Naive thymus-derived CD8-positive, alpha-beta T cell (primary cell): Measurements from ENCODE around the gene SLC16A2. TPM values are rescaled to one million over a fixed set of nuclear protein-coding genes. Genes with fewer than 3 reads are reported as not detected.
A peak's percentile ranks its signal among the peaks of the same experiment; 100 is the strongest.
"Not testable (repeated sequence)": the region's sequence is repeated elsewhere in the genome, so short reads cannot be mapped to it uniquely, and the experiment has no call there.

Experiments
- ATAC-seq, 2 donors: fragments of 150-1000 bp; cut with Tn5 transposase in 1 of 2; sonication (Bioruptor Pico), chemical (Tn5 transposase) in 1 of 2; 1 replicate in 1 of 2; 2 replicates in 1 of 2; pipeline ENCODE4 v1.10.0; 2021; ENCODE audit warnings: mild to moderate bottlenecking in 2 of 2, moderate library complexity in 2 of 2
- POLR2A ChIA-PET: fragments of 350-600 bp; sonication (Branson Sonifier 250); formaldehyde crosslinking; loops from one replicate; lab custom pipeline; 2021; ENCODE audit warnings: antibody characterized with exemption; lab: Charles Lee
- DNase-seq, 10 donors: peaks; one replicate each; pipeline versions ENCODE4 v3.0.0 to v3.0.0-alpha.2; 2020 to 2022
- H3K27ac Mint-ChIP-seq, 10 donors: one replicate each; pipeline ENCODE4 v1.8.0; 2020 to 2022; ENCODE audit warnings: mild to moderate bottlenecking in 10 of 10, mixed read lengths in 10 of 10, moderate library complexity in 4 of 10, inconsistent platforms in 1 of 10
- H3K27me3 Mint-ChIP-seq, 5 donors: one replicate each; pipeline ENCODE4 v1.8.0; 2021 to 2022; ENCODE audit warnings: mixed read lengths in 5 of 5
- H3K36me3 Mint-ChIP-seq, 3 donors: one replicate each; pipeline ENCODE4 v1.8.0; 2020 to 2022; ENCODE audit warnings: mixed read lengths in 3 of 3, mild to moderate bottlenecking in 2 of 3, inconsistent platforms in 1 of 3
- H3K4me1 Mint-ChIP-seq, 4 donors: one replicate each; pipeline ENCODE4 v1.8.0; 2021 to 2022; ENCODE audit warnings: mixed read lengths in 4 of 4
- H3K4me3 Mint-ChIP-seq, 10 donors: one replicate each; pipeline ENCODE4 v1.8.0; 2020 to 2022; ENCODE audit warnings: mild to moderate bottlenecking in 10 of 10, mixed read lengths in 10 of 10, moderate library complexity in 6 of 10, inconsistent platforms in 1 of 10
- H3K9me3 Mint-ChIP-seq, 9 donors: one replicate each; pipeline ENCODE4 v1.8.0; 2020 to 2022; ENCODE audit warnings: mixed read lengths in 9 of 9, mild to moderate bottlenecking in 3 of 9, inconsistent platforms in 1 of 9, moderate library complexity in 1 of 9
- polyA plus RNA-seq, 3 donors: library from polyadenylated mRNA; unstranded; fragments of 300-500 nt; fragmentation: Illumina TruSeq; gene quantifications; one replicate each; pipeline ENCODE4 v1.2.3, GENCODE V29; 2021
- total RNA-seq, 8 experiments: library from RNA in 2 of 8; stranded (reverse) in 2 of 8; gene quantifications; one replicate each; pipeline ENCODE4 v1.2.3 and lab custom pipeline; 2021 to 2026

The SLC16A2 gene
- total and polyA plus RNA-seq, 5 experiments from 2014 or later, result 0.37 to 0.66 (median 0.56) TPM

DNA sequence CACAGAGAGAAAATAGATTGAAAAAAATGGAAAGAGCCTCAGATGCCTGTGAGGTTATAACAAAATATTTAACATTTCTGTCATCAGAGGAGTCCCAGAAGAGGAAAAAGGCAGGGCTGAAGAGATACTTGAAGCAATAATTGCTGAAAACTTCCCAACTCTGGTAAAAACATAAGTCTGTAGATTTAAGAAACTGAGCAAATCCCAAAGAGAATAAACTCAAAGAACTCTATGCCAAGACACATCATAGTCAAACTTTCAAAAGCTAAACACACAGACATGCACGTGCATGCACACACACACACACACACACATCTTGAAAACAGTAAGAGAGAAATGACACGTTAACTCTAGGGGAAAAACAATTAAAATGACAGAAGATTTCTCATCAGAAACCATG, 94.1 kb downstream of the SLC16A2 start:
- no peak for ATAC-seq

DNA sequence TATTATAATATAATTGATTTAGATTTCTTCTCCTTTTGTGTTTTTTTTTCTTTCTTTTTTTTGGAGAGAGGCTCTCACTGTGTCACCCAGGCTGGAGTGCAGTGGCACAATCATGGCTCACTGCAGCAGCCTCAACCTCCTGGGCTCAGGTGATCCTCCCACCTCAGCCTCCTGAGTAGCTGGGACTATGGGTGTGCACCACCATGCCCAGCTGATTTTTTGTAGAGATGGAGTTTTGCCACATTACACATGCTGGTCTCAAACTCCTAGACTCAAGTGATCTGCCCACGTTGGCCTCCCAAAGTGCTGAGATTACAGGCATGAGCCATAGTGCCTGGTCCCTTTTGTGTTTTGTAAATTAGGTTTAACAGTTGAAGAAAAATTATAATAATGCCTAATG, 94.7 kb downstream of the SLC16A2 start:
- H3K9me3 Mint-ChIP-seq, result peaks cover 0 to 21% (median 0%) of the 10 kb centered on the region in 9 donors
- not testable (repeated sequence) for H3K4me1 Mint-ChIP-seq

More for the DNA sequence above, 94.1 kb downstream of the SLC16A2 start:
- Mint-ChIP-seq H3K27ac (no peak overlapping the region), H3K27me3 (peaks cover 0 to 3% (median 0%) of the 10 kb centered on the region in 5 donors), H3K4me1 (peaks cover 0 to 2% (median 0%) of the 10 kb centered on the region in 4 donors), H3K4me3 (no peak overlapping the region), H3K9me3 (peaks cover 0 to 21% (median 0%) of the 10 kb centered on the region in 9 donors), H3K36me3 (peaks cover 0 to 8% (median 0%) of the 10 kb centered on the region in 3 donors)
- DNase-seq, result no peak
- POLR2A ChIA-PET, result no interaction called here

DNA sequence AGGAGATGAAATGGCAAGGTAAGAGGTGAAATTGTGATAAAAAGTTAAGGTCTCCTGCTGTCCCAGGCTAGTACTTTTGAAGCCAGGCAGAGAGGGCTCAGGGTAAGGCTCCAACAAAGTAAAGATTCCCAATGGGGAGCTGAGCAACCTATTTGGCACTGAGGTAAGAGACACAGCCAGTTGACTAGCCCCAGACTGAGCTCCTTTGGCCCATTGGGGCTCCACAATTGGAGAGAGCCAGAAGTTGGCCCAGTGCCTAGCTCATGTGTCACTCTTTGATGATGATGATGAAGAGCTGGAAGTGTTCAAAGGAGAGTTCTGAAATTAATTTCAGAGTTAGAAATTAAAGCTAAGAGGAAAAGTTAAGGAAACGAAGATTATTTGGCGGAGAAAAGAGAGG, 98.6 kb downstream of the SLC16A2 start:
- Mint-ChIP-seq H3K36me3 (peaks cover 0 to 8% (median 0%) of the 10 kb centered on the region in 3 donors), H3K9me3 (peaks cover 0 to 21% (median 0%) of the 10 kb centered on the region in 9 donors), H3K4me1 (no peaks in the 10 kb centered on the region), H3K27ac (no peak overlapping the region), H3K27me3 (no peaks in the 10 kb centered on the region), H3K4me3 (no peak overlapping the region)
- no peak for DNase-seq
- POLR2A ChIA-PET, result no interaction called here
- no peak for ATAC-seq

More for the DNA sequence above, 94.7 kb downstream of the SLC16A2 start:
- H3K4me3 Mint-ChIP-seq, H3K27ac Mint-ChIP-seq, ATAC-seq, H3K27me3 Mint-ChIP-seq, H3K36me3 Mint-ChIP-seq, POLR2A ChIA-PET, DNase-seq: not testable (repeated sequence)

DNA sequence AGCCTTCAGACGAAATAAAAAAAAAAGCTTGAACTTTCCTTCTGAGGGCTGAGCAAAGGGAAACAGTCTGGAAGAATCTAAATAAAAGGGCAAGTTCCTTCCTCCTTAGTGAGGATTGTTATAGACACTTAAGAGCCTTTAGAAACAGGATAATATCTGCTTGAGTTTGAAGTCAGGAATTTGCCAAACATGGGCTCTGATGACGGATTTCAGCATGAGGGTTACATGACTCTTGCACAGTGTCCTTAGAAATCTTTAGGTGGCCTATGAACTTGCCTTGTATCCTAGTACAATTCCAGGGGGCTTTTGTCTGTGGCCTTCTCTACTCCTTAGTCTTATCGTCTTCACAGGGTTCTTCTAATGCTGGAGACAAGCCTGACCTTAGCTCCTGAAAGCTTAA, 99.0 kb downstream of the SLC16A2 start:
- POLR2A ChIA-PET, result no interaction called here
- no peaks in the 10 kb centered on the region for H3K27me3 Mint-ChIP-seq
- H3K4me3 Mint-ChIP-seq, result no peak overlapping the region
- DNase-seq (no peak), ATAC-seq (no peak)
- peaks cover 0 to 21% (median 0%) of the 10 kb centered on the region in 9 donors for H3K9me3 Mint-ChIP-seq
- no peak overlapping the region for H3K27ac Mint-ChIP-seq
- H3K36me3 Mint-ChIP-seq, result peaks cover 0 to 6% (median 0%) of the 10 kb centered on the region in 3 donors
- H3K4me1 Mint-ChIP-seq, result no peaks in the 10 kb centered on the region

DNA sequence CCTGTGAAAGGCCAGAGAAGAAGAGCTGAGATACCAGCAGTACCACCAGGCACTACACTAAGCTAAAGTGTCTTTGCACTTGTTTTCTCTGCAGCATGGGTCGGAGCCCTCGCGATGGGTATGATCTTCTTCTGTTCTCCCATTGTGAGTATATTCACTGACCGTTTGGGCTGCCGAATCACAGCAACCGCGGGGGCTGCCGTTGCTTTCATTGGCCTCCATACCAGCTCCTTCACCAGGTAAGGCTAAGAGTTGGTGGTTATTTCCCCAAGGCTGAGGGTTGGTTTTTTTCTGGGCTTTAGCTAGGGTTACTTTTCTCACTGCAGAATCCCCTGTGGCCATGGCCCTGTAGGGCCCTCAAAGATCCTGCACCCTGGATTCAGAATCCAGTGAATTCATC, 99.6 kb downstream of the SLC16A2 start:
- Mint-ChIP-seq H3K4me1 (no peaks in the 10 kb centered on the region), H3K27ac (no peak overlapping the region), H3K4me3 (no peak overlapping the region), H3K36me3 (peaks cover 0 to under 1% (median 0%) of the 10 kb centered on the region in 3 donors), H3K27me3 (no peaks in the 10 kb centered on the region), H3K9me3 (peaks cover 0 to 16% (median 0%) of the 10 kb centered on the region in 9 donors)
- ATAC-seq, result no peak
- DNase-seq, result no peak
- POLR2A ChIA-PET, result no interaction called here

DNA sequence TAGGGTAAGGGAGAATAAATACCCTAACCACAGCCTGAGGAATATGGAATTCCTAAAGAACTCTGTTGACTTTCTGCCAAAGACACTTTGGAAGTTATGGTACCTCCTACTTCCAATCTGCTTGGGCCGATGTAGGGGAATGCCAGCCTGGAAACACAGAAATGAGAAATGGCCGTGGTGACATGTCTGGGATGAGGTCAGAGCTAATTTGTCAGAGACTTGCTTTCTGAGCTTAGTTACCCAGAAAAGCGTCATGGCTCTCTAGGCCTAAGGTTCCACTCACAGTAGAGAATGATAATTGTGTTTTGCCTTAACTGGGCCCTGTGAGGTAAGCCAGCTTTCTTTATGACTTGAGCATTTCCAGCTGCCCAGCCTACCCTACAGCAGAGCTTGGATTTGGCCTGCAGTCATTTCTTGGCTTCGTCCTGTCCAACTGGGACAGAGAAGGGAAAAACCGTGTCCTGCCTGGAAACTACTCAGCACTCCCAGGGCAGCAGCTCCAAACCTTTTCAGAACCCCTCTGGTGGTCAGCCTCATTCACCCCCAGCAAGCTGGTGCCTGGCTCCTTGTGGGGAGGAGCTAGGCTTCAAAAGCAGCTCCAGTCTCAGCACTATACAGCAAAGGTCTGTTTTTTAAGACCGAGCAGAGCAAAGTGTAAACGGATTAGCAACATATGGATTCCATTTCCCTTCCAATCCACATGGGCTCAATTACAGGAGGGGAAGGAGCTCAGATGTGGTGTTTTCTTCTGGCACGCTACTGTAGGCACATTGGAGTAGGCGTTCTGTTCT, 100.9 kb downstream of the SLC16A2 start:
- Mint-ChIP-seq H3K9me3 (peaks cover 0 to 7% (median 0%) of the 10 kb centered on the region in 9 donors), H3K27me3 (no peaks in the 10 kb centered on the region), H3K4me3 (no peak overlapping the region), H3K27ac (peak overlapping the region in 1 of 10 donors; percentile 32), H3K4me1 (no peaks in the 10 kb centered on the region), H3K36me3 (no peaks in the 10 kb centered on the region)
- ATAC-seq, result no peak
- POLR2A ChIA-PET, result no interaction called here
- no peak for DNase-seq

DNA sequence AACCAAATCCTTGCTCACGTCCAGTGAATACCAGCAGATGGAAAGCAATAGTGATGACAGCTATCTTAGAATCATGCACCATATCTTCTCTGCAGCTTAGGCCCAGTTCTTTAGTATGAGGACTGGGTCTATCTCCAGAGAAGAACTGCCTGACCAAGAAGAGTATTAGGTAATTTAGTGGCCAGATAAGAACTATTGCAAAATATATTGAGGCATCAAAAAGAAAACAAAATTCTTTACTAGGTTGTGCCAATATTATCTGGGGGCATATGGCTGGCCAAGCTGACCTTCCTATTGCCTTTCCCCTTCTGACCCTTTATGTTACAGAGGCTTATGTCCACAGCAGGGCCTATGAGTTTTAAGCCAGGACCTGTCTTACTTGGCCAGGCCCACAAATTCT, 101.9 kb downstream of the SLC16A2 start:
- no peaks in the 10 kb centered on the region for H3K36me3 Mint-ChIP-seq
- no peak for ATAC-seq
- H3K4me3 Mint-ChIP-seq, result no peak overlapping the region
- H3K27ac Mint-ChIP-seq, result no peak overlapping the region
- no peaks in the 10 kb centered on the region for H3K9me3 Mint-ChIP-seq
- POLR2A ChIA-PET, result no interaction called here
- H3K27me3 Mint-ChIP-seq, result no peaks in the 10 kb centered on the region
- DNase-seq, result no peak
- H3K4me1 Mint-ChIP-seq, result no peaks in the 10 kb centered on the region

DNA sequence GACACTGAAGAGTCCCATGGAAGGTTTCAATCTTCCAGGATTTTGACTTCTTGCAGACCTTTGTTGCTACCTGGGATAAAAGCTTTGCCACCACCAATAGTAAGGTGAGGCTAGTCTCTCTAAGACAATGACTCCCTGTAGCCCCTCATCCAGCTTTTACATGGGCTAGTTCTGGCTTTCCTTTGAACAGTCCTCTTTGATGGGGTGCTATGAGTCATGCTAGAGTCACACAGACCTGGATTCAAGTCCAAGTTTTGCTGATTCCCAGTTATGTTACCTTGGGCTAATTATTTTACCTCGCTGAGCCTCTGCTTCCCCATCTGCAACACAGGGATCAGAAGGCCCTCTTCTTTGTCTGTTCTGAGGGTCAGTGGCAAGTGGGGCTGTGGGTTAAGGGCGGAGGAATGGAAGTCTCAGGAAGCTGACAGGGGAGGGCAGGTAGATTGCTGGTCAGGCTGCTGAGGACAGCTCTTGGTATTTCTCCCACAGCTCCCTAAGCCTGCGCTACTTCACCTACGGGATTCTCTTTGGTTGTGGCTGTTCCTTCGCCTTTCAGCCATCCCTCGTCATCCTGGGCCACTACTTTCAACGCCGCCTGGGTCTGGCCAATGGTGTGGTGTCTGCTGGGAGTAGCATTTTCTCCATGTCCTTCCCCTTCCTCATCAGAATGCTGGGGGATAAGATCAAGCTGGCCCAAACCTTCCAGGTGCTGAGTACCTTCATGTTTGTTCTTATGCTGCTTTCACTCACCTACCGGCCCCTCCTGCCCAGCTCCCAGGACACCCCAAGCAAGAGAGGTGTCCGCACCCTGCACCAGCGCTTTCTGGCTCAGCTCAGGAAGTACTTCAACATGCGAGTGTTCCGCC, 102.8 kb downstream of the SLC16A2 start:
- Mint-ChIP-seq H3K27ac (peak overlapping the region in 2 of 10 donors; percentile 5 to 55), H3K4me3 (no peak overlapping the region), H3K36me3 (no peaks in the 10 kb centered on the region), H3K9me3 (no peaks in the 10 kb centered on the region), H3K4me1 (no peaks in the 10 kb centered on the region), H3K27me3 (no peaks in the 10 kb centered on the region)
- POLR2A ChIA-PET, result no interaction called here
- ATAC-seq, result no peak
- no peak for DNase-seq

DNA sequence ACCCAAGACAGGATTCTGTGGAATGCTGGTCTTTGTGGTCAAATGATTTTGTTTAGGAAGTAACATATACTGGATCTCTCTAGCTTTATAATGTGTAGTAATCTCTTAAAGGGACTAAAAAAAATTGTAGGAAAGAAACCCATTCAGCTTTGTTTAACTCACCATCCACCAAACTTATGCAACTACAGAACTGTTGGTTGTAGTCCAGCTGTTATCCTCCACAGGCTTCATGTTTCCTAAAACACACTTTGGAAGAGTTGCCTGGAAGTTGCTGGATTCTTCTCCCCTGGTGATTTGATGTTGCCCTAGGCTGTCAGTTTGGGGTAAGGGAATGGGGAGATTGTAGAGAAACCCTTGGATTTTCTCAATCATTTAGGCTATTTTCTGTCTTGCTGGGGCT, 103.8 kb downstream of the SLC16A2 start:
- Mint-ChIP-seq H3K27me3 (no peaks in the 10 kb centered on the region), H3K4me1 (no peaks in the 10 kb centered on the region)
- POLR2A ChIA-PET, result no interaction called here

DNA sequence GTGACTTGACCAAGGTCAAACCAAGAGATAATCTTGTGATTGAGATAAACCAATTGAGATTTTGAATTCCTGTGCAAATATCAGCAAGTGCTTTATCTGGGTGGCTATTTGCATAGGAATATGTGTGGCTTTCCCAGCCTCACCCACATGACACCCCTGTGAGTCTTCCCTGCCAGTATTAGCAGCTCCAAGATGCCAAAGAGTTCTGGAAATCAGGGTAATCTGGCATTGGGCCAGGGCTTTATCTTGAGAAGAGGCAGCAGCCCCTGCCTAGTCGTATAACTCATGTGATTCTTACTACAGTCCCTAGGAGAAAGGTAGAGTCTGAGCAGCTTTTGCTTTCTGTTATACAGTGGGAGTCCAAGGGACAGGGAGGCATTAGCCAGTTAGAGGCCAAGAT, 105.5 kb downstream of the SLC16A2 start:
- H3K27me3 Mint-ChIP-seq, result no peaks in the 10 kb centered on the region
- H3K9me3 Mint-ChIP-seq, result no peaks in the 10 kb centered on the region
- POLR2A ChIA-PET, result no interaction called here
- H3K4me1 Mint-ChIP-seq, result no peaks in the 10 kb centered on the region
- DNase-seq (no peak), ATAC-seq (no peak)
- no peaks in the 10 kb centered on the region for H3K36me3 Mint-ChIP-seq
- no peak overlapping the region for H3K4me3 Mint-ChIP-seq
- peak overlapping the region in 1 of 10 donors; percentile 35 for H3K27ac Mint-ChIP-seq

More for the DNA sequence above, 103.8 kb downstream of the SLC16A2 start:
- H3K36me3 Mint-ChIP-seq, result no peaks in the 10 kb centered on the region
- no peaks in the 10 kb centered on the region for H3K9me3 Mint-ChIP-seq
- H3K4me3 Mint-ChIP-seq, result no peak overlapping the region
- DNase-seq (no peak), ATAC-seq (no peak)
- H3K27ac Mint-ChIP-seq, result peak overlapping the region in 1 of 10 donors; percentile 5

DNA sequence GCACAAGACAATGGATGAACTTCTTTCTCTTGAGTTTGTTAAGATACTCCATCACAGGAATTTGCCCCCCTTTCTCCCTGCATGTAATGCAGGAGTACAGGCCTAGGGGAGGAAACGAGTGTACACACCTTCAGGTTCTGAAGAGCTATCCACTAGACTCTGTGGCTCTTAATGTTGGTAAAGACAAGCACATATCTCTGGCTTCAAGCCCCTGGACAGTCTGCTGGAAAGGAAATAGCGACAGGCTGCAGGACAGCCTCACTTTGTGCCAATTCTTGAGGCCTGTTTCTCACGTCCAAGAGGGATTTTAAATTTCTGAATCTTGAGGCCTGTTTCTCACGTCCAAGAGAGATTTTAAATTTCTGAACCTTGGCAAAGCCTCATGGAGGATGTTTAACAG, 106.1 kb downstream of the SLC16A2 start:
- Mint-ChIP-seq H3K27me3 (no peaks in the 10 kb centered on the region), H3K4me3 (no peak overlapping the region), H3K36me3 (no peaks in the 10 kb centered on the region), H3K9me3 (no peaks in the 10 kb centered on the region), H3K4me1 (no peaks in the 10 kb centered on the region), H3K27ac (peak overlapping the region in 1 of 10 donors; percentile 29)
- POLR2A ChIA-PET, result no interaction called here
- no peak for ATAC-seq
- DNase-seq, result no peak

DNA sequence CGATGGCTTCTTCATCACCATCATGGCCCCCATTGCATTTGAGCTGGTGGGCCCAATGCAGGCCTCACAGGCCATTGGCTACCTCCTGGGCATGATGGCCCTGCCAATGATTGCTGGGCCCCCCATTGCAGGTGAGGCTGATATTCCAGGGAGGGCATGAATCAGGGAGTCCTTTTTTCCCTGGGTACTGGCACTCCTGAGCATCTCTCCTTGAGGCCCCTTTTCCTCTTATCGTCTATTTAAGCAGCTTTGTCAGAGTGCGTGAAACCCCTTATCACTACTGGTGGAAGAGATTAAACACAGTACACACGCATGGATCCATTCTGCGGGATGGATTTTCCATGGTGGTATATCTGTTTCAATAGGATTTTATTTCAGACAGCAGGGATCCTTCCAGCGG, 108.0 kb downstream of the SLC16A2 start:
- Mint-ChIP-seq H3K9me3 (no peaks in the 10 kb centered on the region), H3K4me3 (no peak overlapping the region), H3K4me1 (peaks cover 0 to 2% (median under 1%) of the 10 kb centered on the region in 4 donors), H3K27me3 (no peaks in the 10 kb centered on the region), H3K36me3 (no peaks in the 10 kb centered on the region), H3K27ac (no peak overlapping the region)
- no peak for ATAC-seq
- DNase-seq, result no peak
- POLR2A ChIA-PET, result no interaction called here

DNA sequence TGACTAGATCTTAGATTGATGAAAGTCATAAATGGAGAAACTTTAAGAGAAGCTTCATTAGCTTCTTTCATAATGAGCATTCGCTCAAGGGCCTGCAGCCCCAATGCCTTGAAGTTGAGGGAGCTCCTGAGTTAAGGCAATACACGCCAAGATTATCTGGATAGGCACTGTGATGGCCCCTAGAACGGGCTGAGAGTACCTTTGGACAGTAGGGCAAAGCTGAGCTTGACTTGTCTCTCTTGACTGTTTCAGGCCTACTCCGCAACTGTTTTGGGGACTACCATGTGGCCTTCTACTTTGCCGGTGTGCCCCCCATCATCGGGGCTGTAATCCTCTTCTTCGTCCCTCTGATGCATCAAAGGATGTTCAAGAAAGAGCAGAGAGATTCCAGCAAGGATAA, 109.8 kb downstream of the SLC16A2 start:
- no peaks in the 10 kb centered on the region for H3K36me3 Mint-ChIP-seq
- ATAC-seq (no peak), DNase-seq (no peak)
- H3K4me1 Mint-ChIP-seq, result peaks cover 0 to 15% (median 2%) of the 10 kb centered on the region in 4 donors
- peak overlapping the region in 1 of 10 donors; percentile 88 for H3K27ac Mint-ChIP-seq
- H3K4me3 Mint-ChIP-seq, result no peak overlapping the region
- H3K9me3 Mint-ChIP-seq, result no peaks in the 10 kb centered on the region
- H3K27me3 Mint-ChIP-seq, result no peaks in the 10 kb centered on the region
- POLR2A ChIA-PET, result no interaction called here
